OCI-LY1 (cell line): ENCODE data around the gene KIF18A.

Source experiments
- H2AFZ ChIP-seq: fragments of 200-600 bp; sonication (generic), shearing (Covaris generic); 2 replicates; pipeline ENCODE4 v1.6.0; 2014; ENCODE audit warnings: antibody characterized with exemption, mild to moderate bottlenecking, low read length
- H3F3A ChIP-seq: fragments of 200-600 bp; sonication (generic), shearing (Covaris generic); 2 replicates; pipeline ENCODE4 v1.6.0; 2014; ENCODE audit warnings: mild to moderate bottlenecking, antibody characterized with exemption, low read length, moderate library complexity; ENCODE audit not compliant: insufficient read depth
- H3K27ac ChIP-seq: fragments of 200-600 bp; sonication (generic); 2 replicates; pipeline ENCODE4 v1.5.1; 2014; ENCODE audit warnings: low read length, mixed run types, mild to moderate bottlenecking, low read depth; ENCODE audit not compliant: poor library complexity, severe bottlenecking
- H3K27me3 ChIP-seq: fragments of 200-600 bp; sonication (generic); 2 replicates; pipeline ENCODE4 v1.6.0; 2014; ENCODE audit warnings: antibody characterized with exemption, mild to moderate bottlenecking, low read length, moderate library complexity; ENCODE audit not compliant: insufficient read depth
- H3K36me3 ChIP-seq: fragments of 200-600 bp; sonication (generic); 2 replicates; pipeline ENCODE4 v1.6.1; 2014; ENCODE audit warnings: mild to moderate bottlenecking, antibody characterized with exemption, low read length, moderate library complexity, mixed read lengths; ENCODE audit not compliant: insufficient read depth
- H3K4me1 ChIP-seq: fragments of 200-600 bp; sonication (generic); 2 replicates; pipeline ENCODE4 v1.5.1; 2014; ENCODE audit warnings: mild to moderate bottlenecking, low read length, moderate library complexity; ENCODE audit not compliant: insufficient read depth, severe bottlenecking
- H3K4me2 ChIP-seq: fragments of 200-600 bp; sonication (generic), shearing (Covaris generic); 2 replicates; pipeline ENCODE4 v1.6.1; 2014; ENCODE audit warnings: low read length
- H3K4me3 ChIP-seq: fragments of 200-600 bp; sonication (generic); 2 replicates; pipeline ENCODE4 v1.5.1; 2014; ENCODE audit warnings: low read length, low read depth, mild to moderate bottlenecking, mixed read lengths; ENCODE audit not compliant: poor library complexity, severe bottlenecking
- H3K79me2 ChIP-seq: fragments of 200-600 bp; shearing (Covaris generic); 2 replicates; pipeline ENCODE4 v1.6.1; 2016; ENCODE audit warnings: mixed run types, low read length, mixed read lengths; ENCODE audit not compliant: insufficient read depth
- H3K9ac ChIP-seq: fragments of 200-600 bp; sonication (generic), shearing (Covaris generic); 2 replicates; pipeline ENCODE4 v1.6.1; 2014; ENCODE audit warnings: mild to moderate bottlenecking, low read length, mixed read lengths
- H3K9me2 ChIP-seq: fragments of 200-600 bp; sonication (generic), shearing (Covaris generic); 2 replicates; pipeline ENCODE4 v1.6.1; 2014; ENCODE audit warnings: low read depth, mild to moderate bottlenecking, low read length, mixed read lengths
- H3K9me3 ChIP-seq: fragments of 200-600 bp; shearing (Covaris generic); 2 replicates; pipeline ENCODE4 v1.6.1; 2014; ENCODE audit warnings: low read length, mixed read lengths
- H4K20me1 ChIP-seq: fragments of 200-600 bp; sonication (generic), shearing (Covaris generic); 2 replicates; pipeline ENCODE4 v1.6.0; 2016; ENCODE audit warnings: mild to moderate bottlenecking, low read length; ENCODE audit not compliant: insufficient read depth
- EZH2 ChIP-seq: fragments of 200-600 bp; sonication (generic), shearing (Covaris generic); IDR thresholded peaks from 2 replicates; pipeline ENCODE4 v1.8.0; 2017; ENCODE audit warnings: borderline replicate concordance, mixed run types, mild to moderate bottlenecking, antibody characterized with exemption, low read length, moderate library complexity, mixed read lengths
- TF ChIP-seq, protein P1 (sequence below): fragments of 200-600 bp; sonication (generic), shearing (Covaris generic); IDR thresholded peaks from 2 replicates; pipeline ENCODE4 v1.5.1; 2017; ENCODE audit warnings: mild to moderate bottlenecking, antibody characterized with exemption, low read length, moderate library complexity, mixed read lengths

Gene KIF18A

GRCh38 chr11:28110821-28111200 is 2.9 kb upstream of the KIF18A start:
- H2AFZ ChIP-seq = no peak overlapping the region

GRCh38 chr11:28110108-28110820 is 2.3 kb upstream of the KIF18A start:
- Histone ChIP-seq H4K20me1 (no peaks in the 10 kb centered on the region), H3F3A (no peaks in the 10 kb centered on the region), H3K27ac (peak overlapping the region; percentile 30), H2AFZ (peak overlapping the region; percentile 64), H3K9me3 (no peaks in the 10 kb centered on the region), H3K9me2 (no peaks in the 10 kb centered on the region), H3K79me2 (peaks cover 55% of the 10 kb centered on the region), H3K9ac (peak overlapping the region; percentile 80), H3K27me3 (no peaks in the 10 kb centered on the region), H3K4me1 (peaks cover 50% of the 10 kb centered on the region), H3K4me3 (peak overlapping the region; percentile 75), H3K36me3 (peaks cover 18% of the 10 kb centered on the region; the same call in 1 of the 2 replicates), H3K4me2 (peak overlapping the region; percentile 84)
- TF ChIP-seq, protein P1, sequence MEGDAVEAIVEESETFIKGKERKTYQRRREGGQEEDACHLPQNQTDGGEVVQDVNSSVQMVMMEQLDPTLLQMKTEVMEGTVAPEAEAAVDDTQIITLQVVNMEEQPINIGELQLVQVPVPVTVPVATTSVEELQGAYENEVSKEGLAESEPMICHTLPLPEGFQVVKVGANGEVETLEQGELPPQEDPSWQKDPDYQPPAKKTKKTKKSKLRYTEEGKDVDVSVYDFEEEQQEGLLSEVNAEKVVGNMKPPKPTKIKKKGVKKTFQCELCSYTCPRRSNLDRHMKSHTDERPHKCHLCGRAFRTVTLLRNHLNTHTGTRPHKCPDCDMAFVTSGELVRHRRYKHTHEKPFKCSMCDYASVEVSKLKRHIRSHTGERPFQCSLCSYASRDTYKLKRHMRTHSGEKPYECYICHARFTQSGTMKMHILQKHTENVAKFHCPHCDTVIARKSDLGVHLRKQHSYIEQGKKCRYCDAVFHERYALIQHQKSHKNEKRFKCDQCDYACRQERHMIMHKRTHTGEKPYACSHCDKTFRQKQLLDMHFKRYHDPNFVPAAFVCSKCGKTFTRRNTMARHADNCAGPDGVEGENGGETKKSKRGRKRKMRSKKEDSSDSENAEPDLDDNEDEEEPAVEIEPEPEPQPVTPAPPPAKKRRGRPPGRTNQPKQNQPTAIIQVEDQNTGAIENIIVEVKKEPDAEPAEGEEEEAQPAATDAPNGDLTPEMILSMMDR = no peak
- TF ChIP-seq EZH2 = no peak

More at GRCh38 chr11:28110821-28111200, 2.9 kb upstream of the KIF18A start:
- H4K20me1 ChIP-seq = no peaks in the 10 kb centered on the region
- H3K79me2 ChIP-seq = peaks cover 49% of the 10 kb centered on the region
- TF ChIP-seq EZH2 = no peak
- TF ChIP-seq, protein P1 = no peak
- peak overlapping the region; percentile 80 for H3K9ac ChIP-seq
- peaks cover 45% of the 10 kb centered on the region for H3K4me1 ChIP-seq
- H3K9me3 ChIP-seq = no peaks in the 10 kb centered on the region
- no peaks in the 10 kb centered on the region for H3F3A ChIP-seq
- no peaks in the 10 kb centered on the region for H3K27me3 ChIP-seq
- no peaks in the 10 kb centered on the region for H3K9me2 ChIP-seq
- H3K4me2 ChIP-seq = peak overlapping the region; percentile 84
- H3K4me3 ChIP-seq = peak overlapping the region; percentile 75
- H3K27ac ChIP-seq = no peak overlapping the region
- peaks cover 18% of the 10 kb centered on the region; the same call in 1 of the 2 replicates for H3K36me3 ChIP-seq

- peaks cover 68% of the 10 kb centered on the region for H3K79me2 ChIP-seq
- peaks cover 63% of the 10 kb centered on the region for H3K4me1 ChIP-seq
- no peaks in the 10 kb centered on the region for H3K9me2 ChIP-seq
- no peaks in the 10 kb centered on the region for H3F3A ChIP-seq
- no peaks in the 10 kb centered on the region for H3K27me3 ChIP-seq
- H3K9me3 ChIP-seq = no peaks in the 10 kb centered on the region
- peaks cover 7% of the 10 kb centered on the region; the same call in 1 of the 2 replicates for H3K36me3 ChIP-seq
- TF ChIP-seq, protein P1 = no peak
- TF ChIP-seq EZH2 = no peak
- no peak overlapping the region; the same call in 1 of the 2 replicates for H2AFZ ChIP-seq
- peak overlapping the region; percentile 70 for H3K27ac ChIP-seq
- H3K4me3 ChIP-seq = peak overlapping the region; percentile 75
- no peaks in the 10 kb centered on the region for H4K20me1 ChIP-seq
- H3K4me2 ChIP-seq = peak overlapping the region; percentile 84
- H3K9ac ChIP-seq = peak overlapping the region; percentile 80
Observed at GRCh38 chr11:28108958-28109357, 1.0 kb upstream of the KIF18A start.
